ENCODE results near the gene GRIK5.
A peak's percentile ranks its signal among the peaks of the same experiment; 100 is the strongest.
"Not testable (repeated sequence)": the region's sequence is repeated elsewhere in the genome, so short reads cannot be mapped to it uniquely, and the experiment has no call there.

The GRIK5 gene

DNA sequence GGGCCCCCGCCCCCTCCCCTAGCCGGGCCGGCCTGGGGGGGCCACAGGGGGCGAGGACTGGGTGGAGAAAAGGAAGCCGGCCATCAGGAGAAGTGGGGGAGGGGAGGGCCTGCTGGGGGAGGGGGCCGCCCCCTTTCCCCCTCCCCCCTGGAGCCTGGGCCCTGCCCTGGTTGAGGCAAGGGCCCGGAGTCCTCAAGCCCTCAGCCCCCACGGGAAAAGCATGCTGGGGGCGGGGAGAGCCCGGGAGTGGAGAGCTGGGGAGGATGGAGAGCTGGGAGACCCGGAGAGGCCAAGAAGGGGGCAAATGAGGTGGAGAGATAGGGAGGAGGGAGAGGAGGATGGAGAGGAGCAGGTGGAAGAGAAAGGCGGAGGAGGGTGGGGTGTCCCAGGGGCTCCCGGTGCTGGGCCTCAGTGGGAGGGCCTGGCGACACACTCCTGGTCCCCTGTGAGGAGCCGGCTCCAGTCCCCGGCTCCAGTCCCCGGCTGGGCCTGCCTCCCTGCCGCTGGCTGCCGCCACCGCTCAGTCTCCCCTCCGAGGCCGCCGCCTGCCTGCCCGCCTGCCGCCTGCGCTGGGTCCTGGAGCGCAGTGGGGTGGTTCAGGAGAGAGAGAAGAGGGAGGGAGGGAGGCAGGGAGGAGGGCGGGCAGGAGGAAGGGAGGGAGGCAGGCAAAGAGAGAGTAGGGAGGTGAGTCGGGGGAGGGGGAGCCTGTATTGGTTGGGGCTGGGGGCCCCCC, at the start of gene GRIK5:
Gene GRIK5, minus strand, starts transcription at position 588 of the 733 bp plus-strand sequence. CDS start 4,436 bp downstream, outside the sequence.
- no peak for DNase-seq

DNA sequence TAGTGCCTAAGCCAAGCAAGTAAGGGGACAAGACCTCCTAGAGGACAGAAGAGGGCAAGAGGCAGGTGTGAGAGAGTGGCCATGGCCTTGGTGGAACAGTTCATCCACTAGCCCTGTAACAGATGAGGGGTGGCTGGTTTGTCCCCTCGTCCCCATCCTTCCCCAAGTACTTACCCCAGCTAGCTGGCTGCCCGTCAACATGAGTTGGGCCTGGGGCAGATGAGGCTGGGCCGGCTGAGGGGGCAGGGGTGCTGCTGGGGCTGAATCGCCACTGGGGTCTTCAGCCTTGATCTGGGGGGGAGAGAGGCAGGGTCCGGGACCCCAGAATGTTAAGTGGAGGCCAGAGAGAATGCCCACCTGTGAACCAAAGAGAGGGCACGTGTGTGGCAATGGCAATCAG, 47.1 kb upstream of the GRIK5 start:
- no peak for DNase-seq

DNA sequence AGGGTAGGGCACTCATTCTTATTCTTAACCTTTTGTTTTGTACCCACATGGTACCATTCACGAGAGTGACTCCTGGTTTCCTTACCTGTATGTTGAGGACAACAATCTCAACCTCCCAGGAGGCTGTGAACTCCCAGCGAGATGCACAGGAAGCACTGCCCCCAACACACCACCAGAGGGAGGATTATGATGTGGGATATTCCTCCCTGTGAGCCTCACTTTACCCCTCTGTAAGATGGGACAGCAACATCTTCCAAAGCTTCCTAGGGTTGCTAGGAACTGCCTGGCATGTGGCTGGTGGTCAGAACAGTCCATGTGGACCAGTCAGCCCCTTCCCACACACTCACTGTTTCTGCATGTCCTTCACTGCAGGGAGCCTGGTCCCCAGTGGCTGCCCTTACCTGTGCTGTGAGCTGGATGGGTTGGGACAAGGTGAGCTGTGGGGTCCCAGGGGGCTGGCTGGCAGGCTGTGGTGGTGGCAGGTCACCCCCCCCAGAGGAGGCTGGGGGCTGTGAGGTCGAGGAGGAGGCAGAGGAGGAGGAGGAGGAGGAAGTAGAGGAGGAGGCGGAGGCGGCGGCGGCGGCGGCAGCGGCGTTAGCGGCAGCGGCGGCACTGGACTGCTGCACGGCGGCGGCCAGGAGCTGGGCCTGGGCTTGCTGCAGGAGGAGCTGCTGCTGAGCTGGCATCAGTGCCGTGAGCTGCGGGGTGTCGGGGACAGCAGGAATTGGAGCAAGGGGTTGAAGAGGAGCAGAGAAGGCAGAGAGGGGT, 46.5 kb upstream of the GRIK5 start:
- DNase-seq: no peak

- no peak for DNase-seq
Observed at GRCh38 chr19:42115705-42116104, 45.7 kb upstream of the GRIK5 start.

DNA sequence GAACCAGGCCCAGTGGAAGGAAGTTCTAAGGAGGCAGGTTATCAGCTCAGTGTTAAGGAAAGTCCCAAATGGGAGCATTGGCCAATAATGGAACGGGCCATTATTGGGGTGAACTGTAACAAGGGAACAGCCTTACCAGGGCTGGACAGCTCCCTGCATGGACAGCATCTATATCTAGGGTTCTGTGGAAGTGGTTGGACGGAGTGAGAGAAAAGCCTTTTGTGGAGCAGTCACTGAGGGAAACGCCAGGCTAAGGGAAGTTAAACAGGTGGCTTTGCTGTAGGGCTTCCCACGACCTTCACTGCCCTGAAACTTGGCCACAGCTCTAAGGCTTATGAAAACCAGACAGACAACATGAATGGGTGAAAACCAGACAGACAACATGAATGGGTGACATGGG, 45.2 kb upstream of the GRIK5 start:
- DNase-seq: no peak

DNA sequence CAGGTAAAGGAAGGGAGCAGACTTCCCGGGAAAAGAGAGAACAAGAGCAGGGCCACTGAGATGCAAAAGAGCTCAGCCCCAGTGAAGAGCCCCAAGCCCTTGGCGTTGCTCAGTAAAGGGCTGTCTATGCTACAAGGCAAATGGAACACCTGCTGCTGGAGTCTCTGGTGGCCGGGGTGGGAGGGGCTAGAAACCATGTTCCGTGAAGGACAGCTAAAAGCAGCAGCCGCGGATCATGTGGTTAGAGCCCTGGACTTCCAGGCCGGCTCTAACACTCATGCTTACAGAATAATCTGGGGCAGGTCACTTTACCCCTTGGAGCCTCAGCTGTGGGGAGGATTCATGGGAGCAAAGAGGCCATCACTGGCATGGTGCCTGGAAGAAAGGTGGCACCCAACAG, 44.4 kb upstream of the GRIK5 start:
- DNase-seq: no peak

DNA sequence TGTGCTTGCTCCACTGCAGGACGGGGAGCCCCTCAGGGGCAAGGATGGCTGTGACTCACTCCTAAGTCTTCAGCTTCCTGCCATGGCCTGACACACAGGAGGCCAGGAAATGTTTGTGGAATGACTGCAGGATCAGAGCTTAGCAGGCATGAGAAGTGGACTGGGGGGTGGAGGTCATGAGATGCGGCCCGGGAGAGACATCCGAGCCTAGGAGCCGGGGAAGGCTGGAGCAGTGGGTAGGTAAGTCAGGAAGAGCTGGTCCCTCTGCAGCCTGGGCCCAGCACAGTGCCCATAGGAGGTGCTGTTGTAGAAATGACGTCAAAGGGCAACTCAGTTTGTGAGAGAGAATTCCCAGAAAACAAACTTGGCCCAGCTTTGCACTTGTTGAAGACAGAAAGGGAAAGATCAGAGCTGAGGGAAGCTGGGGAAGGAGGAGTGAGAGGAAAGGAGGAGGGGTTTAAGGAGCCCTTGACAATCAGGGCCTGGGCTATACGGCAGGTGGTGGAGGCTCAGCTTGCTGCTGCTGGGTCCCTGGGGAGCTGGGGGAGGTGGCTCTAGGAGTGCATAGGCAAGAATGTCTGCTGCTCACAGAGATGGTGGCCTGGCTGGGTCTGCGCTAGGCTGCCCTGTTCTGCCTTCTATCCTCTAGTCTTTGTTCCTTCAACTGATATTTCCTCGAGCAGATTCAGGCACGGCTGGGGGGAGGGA, 43.8 kb upstream of the GRIK5 start:
- DNase-seq: no peak

- DNase-seq: no peak
Observed at GRCh38 chr19:42111811-42112210, 41.8 kb upstream of the GRIK5 start.

- no peak for DNase-seq
Observed at GRCh38 chr19:42111384-42111783, 41.4 kb upstream of the GRIK5 start.

- DNase-seq: no peak
Observed at GRCh38 chr19:42110658-42111057, 40.7 kb upstream of the GRIK5 start.

DNA sequence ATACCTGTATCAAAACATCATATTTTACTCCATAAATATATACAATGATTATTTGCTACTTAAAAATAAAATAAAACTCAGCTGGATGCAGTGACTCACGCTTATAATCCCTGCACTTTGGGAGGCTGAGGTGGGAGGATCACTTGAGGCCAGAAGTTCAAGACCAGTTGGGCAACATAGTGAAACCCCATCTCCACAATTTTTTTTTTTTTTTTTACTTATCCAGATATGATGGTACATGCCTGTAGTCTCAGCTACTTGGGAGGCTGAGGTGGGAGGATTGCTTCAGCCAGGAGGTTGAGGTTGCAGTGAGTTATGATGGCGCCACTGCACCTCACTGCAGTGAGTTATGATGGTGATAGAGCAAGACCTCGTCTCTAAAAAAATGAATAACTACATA, 39.9 kb upstream of the GRIK5 start:
- no peak for DNase-seq

GRCh38 chr19:42108527-42109389, 38.8 kb upstream of the GRIK5 start:
- DNase-seq: peak; percentile 91

DNA sequence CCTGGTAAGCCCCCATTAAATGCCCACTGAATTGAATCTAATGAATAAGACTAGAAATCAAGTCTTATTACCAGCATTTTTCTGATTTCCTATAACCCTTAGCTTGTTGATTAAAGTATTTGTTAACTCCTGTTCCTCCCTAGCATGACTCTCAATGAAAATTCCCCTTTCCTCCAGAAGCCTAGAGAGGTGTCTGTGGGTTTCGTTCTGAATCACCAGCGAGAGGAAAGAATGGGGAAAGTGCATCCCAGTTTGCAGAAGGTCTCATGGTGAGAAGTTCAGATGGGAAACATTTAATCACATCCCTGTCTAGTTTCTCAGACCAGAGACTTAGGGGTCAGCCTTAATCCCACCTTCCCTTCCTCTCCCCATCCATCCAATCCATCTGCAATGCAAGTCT, 35.4 kb upstream of the GRIK5 start:
- DNase-seq: peak; percentile 28

GRCh38 chr19:42102877-42103276, 32.9 kb upstream of the GRIK5 start:
- no peak for DNase-seq

- not testable (repeated sequence) for DNase-seq
Observed at GRCh38 chr19:42100241-42100640, 30.2 kb upstream of the GRIK5 start.

- DNase-seq: no peak
Observed at GRCh38 chr19:42099336-42099925, 29.4 kb upstream of the GRIK5 start.

DNA sequence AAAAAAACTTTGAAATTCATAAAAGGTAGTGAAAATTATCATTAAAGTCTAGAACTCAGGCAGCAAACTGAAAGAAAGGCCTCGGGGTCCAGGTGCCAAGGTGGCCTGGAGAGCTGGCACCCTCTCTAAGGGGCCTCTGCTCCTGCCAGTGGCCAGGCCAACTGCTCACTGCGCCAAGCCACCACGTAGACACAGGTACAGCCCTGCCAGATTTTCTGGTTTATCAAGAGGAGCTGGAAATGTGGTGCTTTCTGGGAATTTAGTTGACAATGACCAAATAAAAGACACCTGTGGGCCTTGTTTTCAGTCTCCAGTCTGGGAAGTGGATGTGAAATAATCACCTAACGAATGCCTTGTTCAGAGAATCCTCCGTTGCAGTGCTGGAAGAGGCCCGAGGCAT, 28.8 kb upstream of the GRIK5 start:
- no peak for DNase-seq

DNA sequence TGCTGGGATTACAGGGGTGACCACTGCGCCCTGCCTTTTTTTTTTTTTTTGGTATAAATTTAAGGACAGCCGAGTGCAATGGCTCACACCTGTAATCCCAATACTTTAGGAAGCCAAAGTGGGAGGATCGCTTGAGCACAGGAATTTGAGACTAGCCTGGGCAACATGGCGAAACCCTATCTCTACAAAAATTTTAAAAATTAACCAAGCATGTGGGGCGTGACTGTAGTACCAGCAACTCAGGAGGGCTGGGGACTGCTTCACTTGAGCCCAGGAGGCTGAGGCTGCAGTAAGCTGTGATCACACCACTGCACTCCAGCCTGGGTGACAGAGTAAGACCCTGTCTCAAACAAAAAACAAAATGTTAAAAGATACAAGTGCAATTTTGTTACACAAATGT, 27.5 kb upstream of the GRIK5 start:
- no peak for DNase-seq

- no peak for DNase-seq
Observed at GRCh38 chr19:42096255-42096837, 26.3 kb upstream of the GRIK5 start.

DNA sequence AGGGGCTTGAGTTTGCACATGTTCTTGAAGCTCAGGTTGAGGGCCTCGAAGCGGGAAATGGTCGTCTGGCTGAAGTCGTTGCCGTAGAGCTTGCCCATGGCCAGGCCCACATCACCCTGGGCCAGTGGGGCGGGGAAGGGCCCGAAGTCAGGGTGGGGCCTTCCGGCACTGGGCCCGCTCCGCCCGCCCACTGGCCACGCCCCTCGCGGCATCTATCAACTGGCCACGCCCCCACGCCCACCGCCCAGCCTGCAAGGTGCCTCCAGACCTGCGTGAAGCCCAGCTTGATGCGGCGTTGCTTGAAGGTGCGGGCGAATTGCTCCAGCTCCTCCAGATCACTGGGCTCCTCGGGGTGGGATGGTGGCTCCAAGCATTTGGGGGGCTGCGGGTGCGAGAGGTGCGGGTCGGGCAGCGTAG, 25.8 kb upstream of the GRIK5 start:
- no peak for DNase-seq

- no peak for DNase-seq
Observed at GRCh38 chr19:42095142-42095813, 25.3 kb upstream of the GRIK5 start.

All from activated CD4-positive, alpha-beta T cell treated with anti-CD3 and anti-CD28 coated beads, Interleukin-2, amount 50 U/mL, for 16 hours (primary cell).